ENCODE results near the gene LSG1. TPM values are rescaled to one million over a fixed set of nuclear protein-coding genes. Genes with fewer than 3 reads are reported as not detected.
A peak's percentile ranks its signal among the peaks of the same experiment; 100 is the strongest.

LSG1 gene
- total and polyA plus RNA-seq, 2 donors from 2014 or later, result 14.8 to 33.3 TPM

DNA sequence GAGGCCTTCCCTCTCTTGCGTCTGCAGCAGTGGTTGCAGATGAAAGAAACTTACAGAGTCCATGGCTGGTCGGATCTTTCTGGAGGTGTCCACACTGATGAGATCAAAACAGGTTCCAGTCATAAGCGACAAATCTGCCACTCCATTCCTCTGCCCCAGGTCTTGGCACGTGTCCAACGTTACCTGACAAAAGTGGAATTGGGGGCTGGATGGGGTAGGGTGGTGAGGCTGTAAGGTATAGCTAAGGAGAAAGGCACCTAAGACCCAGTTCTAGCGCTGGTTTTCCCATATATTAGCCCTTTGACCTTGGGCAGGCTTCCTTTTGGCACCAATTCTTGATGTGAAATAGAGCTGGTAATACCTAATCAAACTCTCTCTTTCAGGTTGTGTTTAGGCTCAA lies 24.7 kb upstream of the LSG1 start:
- no peak for DNase-seq
- Histone ChIP-seq H3K27me3 (ENCODE audit: control insufficient read depth, insufficient read depth, low read length) (no peaks in the 10 kb centered on the region), H3K36me3 (ENCODE audit: control insufficient read depth in 2 of 3, insufficient read depth in 3 of 3, low read length in 3 of 3) (no peaks in the 10 kb centered on the region), H3K27ac (ENCODE audit: low read depth in 2 of 2, low read length in 2 of 2) (no peak overlapping the region), H3K9me3 (ENCODE audit: control insufficient read depth in 2 of 3, insufficient read depth in 1 of 3, low read length in 3 of 3) (peaks cover 0 to 8% (median 0%) of the 10 kb centered on the region in 3 donors), H3K4me3 (ENCODE audit: low read length in 3 of 3) (no peak overlapping the region), H3K4me1 (ENCODE audit: control insufficient read depth in 2 of 3, insufficient read depth in 2 of 3, low read depth in 1 of 3, low read length in 3 of 3) (peaks cover 0 to under 1% (median 0%) of the 10 kb centered on the region in 3 donors), H3K9ac (ENCODE audit: low read length in 3 of 3) (no peak overlapping the region)
- intact Hi-C loops (cut with DNase I), result no loop called here
- no peak for FAIRE-seq
- TF ChIP-seq, protein P1, sequence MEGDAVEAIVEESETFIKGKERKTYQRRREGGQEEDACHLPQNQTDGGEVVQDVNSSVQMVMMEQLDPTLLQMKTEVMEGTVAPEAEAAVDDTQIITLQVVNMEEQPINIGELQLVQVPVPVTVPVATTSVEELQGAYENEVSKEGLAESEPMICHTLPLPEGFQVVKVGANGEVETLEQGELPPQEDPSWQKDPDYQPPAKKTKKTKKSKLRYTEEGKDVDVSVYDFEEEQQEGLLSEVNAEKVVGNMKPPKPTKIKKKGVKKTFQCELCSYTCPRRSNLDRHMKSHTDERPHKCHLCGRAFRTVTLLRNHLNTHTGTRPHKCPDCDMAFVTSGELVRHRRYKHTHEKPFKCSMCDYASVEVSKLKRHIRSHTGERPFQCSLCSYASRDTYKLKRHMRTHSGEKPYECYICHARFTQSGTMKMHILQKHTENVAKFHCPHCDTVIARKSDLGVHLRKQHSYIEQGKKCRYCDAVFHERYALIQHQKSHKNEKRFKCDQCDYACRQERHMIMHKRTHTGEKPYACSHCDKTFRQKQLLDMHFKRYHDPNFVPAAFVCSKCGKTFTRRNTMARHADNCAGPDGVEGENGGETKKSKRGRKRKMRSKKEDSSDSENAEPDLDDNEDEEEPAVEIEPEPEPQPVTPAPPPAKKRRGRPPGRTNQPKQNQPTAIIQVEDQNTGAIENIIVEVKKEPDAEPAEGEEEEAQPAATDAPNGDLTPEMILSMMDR (IDR thresholded peaks at IDR 0.05; ENCODE audit: borderline replicate concordance, extremely low read depth, insufficient read depth), result no peak

GRCh38 chr3:194691481-194692283 lies 19.7 kb upstream of the LSG1 start:
- Histone ChIP-seq H3K4me3 (ENCODE audit: low read length in 3 of 3) (no peak overlapping the region), H3K4me1 (ENCODE audit: control insufficient read depth in 2 of 3, insufficient read depth in 2 of 3, low read depth in 1 of 3, low read length in 3 of 3) (peaks cover 4 to 14% (median 12%) of the 10 kb centered on the region in 3 donors), H3K9ac (ENCODE audit: low read length in 3 of 3) (no peak overlapping the region), H3K27me3 (ENCODE audit: control insufficient read depth, insufficient read depth, low read length) (no peaks in the 10 kb centered on the region), H3K36me3 (ENCODE audit: control insufficient read depth in 2 of 3, insufficient read depth in 3 of 3, low read length in 3 of 3) (no peaks in the 10 kb centered on the region), H3K9me3 (ENCODE audit: control insufficient read depth in 2 of 3, insufficient read depth in 1 of 3, low read length in 3 of 3) (no peaks in the 10 kb centered on the region), H3K27ac (ENCODE audit: low read depth in 2 of 2, low read length in 2 of 2) (no peak overlapping the region)
- no peak for FAIRE-seq
- TF ChIP-seq, protein P1 (IDR thresholded peaks at IDR 0.05; ENCODE audit: borderline replicate concordance, extremely low read depth, insufficient read depth), result no peak
- peak in 4 of 5 donors; percentile 72 to 84 (median 79) for DNase-seq
- intact Hi-C loops (cut with DNase I), result no loop called here

DNA sequence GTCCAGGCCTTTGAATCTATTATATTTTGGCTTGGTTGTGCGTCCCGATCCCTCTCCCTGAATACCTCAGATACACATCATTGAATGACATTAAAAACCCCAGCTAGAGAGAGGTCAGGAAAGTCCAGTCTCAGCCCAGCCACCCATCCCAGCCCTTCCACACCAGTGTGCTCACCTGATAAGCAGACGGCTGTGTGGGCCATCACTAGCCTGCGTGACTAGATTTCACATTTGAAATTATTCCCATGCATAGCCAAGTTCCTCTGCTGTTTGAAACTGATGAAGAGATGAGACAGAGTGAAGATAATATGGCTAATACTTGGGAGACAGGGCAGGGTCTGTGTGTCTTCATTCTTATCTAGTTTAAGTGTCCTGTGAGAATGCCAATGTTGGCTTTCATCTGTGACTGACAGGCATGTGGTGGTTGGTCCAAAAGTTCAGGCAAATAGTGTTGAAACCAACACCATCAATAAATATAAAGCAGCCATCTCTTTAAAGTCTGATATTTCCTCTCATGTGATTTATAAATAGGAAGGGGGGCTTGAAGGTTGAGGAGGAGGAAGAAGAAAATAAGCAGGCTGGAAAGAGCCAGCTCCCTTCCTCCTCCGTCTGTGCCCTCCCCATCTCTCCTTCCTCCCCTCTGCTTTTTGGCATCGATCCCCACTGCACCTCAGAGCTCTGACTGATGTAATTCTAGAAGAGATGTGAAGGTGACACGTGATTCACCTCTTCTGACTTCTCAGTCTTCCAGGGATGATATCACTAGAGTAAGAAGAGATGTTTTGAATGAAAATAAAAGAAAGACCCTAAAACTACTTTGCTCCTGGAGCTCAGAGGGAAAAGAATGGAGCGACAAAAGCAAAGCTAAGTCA lies 18.7 kb upstream of the LSG1 start:
- H3K4me1 ChIP-seq (ENCODE audit: control insufficient read depth in 2 of 3, insufficient read depth in 2 of 3, low read depth in 1 of 3, low read length in 3 of 3), result peaks cover 4 to 18% (median 12%) of the 10 kb centered on the region in 3 donors
- no peak overlapping the region for H3K4me3 ChIP-seq (ENCODE audit: low read length in 3 of 3)
- DNase-seq (peak in 2 of 5 donors; percentile 41 to 50), FAIRE-seq (no peak)
- no peaks in the 10 kb centered on the region for H3K36me3 ChIP-seq (ENCODE audit: control insufficient read depth in 2 of 3, insufficient read depth in 3 of 3, low read length in 3 of 3)
- TF ChIP-seq, protein P1 (IDR thresholded peaks at IDR 0.05; ENCODE audit: borderline replicate concordance, extremely low read depth, insufficient read depth), result no peak
- no peak overlapping the region for H3K9ac ChIP-seq (ENCODE audit: low read length in 3 of 3)
- no peaks in the 10 kb centered on the region for H3K27me3 ChIP-seq (ENCODE audit: control insufficient read depth, insufficient read depth, low read length)
- no peak overlapping the region for H3K27ac ChIP-seq (ENCODE audit: low read depth in 2 of 2, low read length in 2 of 2)
- H3K9me3 ChIP-seq (ENCODE audit: control insufficient read depth in 2 of 3, insufficient read depth in 1 of 3, low read length in 3 of 3), result no peaks in the 10 kb centered on the region
- intact Hi-C loops (cut with DNase I), result no loop called here

Data from kidney (tissue), 14 donors.